HG03457 (cell line): Measurements from ENCODE around the gene JUND.

Source experiments
- ATAC-seq: cut with Tn5 transposase; IDR thresholded peaks from one replicate; pipeline ENCODE4 v1.9.1; 2021; ENCODE audit warnings: moderate number of reproducible peaks; ENCODE audit not compliant: unreplicated experiment

The JUND gene

GRCh38 chr19:18308948-18309325 is 27.5 kb upstream of the JUND start:
- ATAC-seq: no peak

- ATAC-seq: no peak
Observed at GRCh38 chr19:18308051-18308947, 26.9 kb upstream of the JUND start.

DNA sequence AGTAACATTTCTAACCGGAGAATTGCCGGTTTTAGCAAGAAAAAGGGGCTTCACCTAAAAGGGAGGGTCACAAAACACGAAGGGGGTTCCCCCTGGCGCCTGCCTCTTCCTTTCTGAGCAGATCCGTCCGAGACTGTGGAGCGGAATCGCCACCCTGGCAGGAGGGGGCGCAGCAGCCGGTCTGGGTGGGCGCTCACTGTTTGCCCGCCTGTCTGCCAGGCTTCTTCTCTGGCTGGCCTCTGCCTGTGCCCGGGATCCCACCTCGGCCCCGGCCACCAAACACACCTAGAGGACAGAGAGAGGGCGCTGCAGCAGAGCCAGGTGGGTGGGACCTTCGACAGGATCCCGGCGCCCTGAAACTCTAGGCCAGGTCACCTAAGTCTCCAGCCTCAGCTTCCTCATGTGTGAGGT is 25.9 kb upstream of the JUND start:
- no peak for ATAC-seq

- no peak for ATAC-seq
Observed at GRCh38 chr19:18306888-18307260, 25.5 kb upstream of the JUND start.

DNA sequence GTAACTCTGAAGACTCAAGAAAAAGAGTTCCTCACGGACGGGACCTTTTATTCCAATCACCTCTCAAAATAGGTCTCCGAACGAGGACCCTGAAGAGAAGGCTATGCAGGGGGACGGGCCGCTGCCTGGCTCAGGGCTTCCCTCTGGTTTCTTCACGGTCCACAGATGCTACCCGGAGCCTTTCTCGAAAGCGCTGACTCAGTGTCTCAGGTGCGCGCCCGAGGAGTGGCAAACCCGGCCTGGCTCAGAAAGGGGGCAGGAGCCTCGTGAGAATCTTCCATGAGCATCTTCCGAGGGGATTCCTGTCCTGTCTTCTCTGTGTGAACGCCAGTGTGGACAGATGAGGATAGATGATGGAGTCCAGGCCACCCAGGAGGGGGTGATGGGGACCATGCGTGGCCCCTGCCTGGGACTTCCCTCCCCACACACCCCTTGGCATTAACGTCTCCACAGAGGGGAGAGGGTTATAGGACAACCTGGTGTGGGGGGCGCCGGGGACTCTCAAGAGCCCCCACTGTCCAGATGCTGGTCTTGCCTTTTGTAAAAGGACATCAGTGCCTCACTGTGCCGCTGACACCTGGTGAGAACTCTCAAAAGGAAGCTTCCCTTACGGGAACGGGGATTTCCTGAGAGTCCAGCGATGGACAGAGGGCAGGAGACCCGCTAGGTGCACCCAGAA is 24.9 kb upstream of the JUND start:
- no peak for ATAC-seq

DNA sequence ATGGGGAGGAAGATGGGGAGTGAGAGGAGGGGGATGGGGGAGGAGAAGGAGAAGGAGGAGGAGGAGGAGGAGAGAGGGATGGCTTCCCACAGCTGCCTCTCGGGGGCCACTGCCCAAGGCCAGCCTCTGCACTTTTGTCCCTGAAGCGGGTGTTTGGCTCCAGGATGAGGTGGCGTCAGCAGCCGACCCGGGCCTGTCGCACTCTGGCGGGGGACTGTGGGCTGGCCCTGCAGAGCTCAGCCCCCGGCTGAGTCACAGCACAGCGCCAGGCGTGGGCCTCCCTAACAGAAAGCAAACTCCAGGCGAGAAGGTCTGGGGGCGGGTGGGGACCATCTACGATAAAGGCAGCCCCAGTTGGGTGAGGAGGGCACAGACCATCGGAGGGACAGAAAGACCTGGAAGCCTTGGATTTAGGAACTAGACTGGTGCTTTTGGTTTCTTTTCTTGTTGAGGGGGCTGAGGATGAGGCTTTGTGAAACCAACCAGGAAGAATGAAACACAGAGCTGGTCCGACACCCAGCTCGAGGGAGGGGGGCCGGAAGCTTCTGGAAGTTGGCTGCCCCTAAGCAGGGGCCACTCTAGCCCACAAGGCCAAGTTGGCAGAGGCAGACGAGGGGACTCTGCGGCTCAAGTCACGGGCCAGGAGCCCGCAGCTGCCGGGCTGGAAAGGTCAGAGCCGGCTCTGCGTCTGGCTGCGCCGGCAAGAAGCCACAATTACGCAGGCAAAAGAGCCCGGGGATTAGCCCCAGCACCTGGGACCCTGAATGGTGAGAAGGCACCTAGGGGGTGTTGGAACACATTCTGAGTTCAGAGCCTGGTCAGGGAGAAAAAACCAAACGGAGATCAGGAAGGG is 23.3 kb upstream of the JUND start:
- ATAC-seq: no peak

GRCh38 chr19:18304208-18304457 is 22.7 kb upstream of the JUND start:
- no peak for ATAC-seq

DNA sequence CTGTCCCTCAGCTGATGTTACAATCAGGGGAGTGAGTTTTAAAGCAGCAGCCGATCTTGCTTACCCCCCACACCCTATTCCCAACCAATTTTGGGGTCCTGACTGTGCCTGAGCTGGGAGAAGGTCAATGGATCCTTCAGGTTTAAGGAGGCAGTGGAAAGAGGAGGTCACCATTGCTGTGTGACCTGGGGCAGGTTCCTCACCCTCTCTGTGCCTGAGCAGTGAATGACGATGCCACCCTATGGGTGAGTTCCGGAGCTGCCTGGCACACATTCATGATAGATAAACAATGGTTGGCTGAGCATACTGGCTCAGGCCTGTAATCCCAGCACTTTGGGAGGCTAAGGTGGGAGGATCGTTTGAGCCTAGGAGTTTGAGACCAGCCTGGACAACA is 20.3 kb upstream of the JUND start:
- no peak for ATAC-seq

- no peak for ATAC-seq
Observed at GRCh38 chr19:18300930-18301717, 19.7 kb upstream of the JUND start.

- no peak for ATAC-seq
Observed at GRCh38 chr19:18299654-18300053, 18.2 kb upstream of the JUND start.

DNA sequence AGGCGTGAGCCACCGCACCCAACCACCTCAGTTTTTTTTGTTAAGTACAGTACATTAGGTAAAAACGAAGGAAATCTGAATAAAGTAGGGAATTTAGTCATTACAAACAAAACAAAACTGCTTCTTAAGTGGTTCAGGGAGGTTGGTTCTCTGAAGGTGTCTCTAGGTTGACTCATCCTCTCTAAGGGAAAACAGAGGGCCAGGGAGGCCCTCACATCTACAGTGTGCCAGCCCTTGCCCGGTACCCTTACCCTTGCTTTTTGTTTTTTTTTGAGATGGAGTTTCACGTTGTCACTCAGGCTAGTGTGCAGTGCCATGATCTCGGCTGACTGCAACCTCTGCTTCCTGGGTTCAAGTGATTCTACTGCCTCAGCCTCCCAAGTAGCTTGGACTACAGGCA is 17.2 kb upstream of the JUND start:
- no peak for ATAC-seq

DNA sequence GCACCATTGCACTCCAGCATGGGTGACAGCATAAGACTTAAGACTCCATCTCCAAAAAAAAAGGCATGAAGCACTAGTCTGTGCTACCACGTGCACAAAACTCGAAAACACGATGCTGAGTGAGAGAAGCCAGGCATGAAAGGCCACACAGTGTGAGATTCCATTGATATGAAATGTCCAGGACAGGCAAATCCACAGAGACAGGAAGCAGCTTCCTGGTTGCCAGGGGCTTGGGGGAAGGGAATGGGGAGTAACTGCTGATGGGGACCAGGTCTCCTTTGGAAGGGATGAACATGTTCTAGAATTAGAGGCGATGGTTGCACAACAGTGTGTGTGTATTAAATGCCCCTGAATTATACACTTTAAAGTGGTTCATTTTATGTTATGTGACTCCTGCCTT is 15.9 kb upstream of the JUND start:
- ATAC-seq: no peak

DNA sequence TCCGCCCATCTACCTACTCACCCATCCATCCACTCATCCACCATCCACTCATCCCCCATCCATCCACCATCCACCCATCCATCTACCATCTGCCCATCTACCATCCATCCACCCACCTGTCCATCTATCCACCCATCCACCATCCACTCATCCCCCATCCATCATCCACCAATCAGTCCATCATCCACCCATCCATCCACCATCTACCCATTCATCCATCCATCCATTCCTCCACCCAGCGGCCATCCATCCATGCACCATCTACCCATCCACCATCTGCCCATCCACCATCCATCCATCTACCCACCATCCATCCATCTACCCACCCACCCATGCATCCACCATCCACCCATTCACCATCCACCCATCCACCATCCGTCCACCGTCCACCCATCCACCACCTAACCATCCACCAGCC is 13.6 kb upstream of the JUND start:
- no peak for ATAC-seq

DNA sequence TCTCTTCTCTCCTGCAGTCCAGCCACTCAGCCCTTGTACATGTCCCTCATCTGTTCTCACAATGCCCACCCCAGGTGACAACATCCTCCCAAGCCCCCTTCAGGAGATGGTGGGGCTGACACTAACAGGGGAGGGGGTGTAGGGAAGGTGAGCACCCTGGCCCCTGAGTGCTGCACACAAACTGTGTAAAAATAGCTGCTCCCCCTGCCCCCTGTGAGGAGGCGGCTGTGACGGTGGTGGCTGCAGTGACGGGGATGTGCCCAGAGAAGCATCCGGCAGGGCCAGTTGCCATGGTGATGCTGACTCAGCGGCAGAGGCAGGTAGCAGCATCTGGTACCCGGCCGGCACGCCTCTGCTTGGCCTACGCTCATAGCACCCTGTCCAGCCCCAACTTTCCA is 13.0 kb upstream of the JUND start:
- no peak for ATAC-seq

DNA sequence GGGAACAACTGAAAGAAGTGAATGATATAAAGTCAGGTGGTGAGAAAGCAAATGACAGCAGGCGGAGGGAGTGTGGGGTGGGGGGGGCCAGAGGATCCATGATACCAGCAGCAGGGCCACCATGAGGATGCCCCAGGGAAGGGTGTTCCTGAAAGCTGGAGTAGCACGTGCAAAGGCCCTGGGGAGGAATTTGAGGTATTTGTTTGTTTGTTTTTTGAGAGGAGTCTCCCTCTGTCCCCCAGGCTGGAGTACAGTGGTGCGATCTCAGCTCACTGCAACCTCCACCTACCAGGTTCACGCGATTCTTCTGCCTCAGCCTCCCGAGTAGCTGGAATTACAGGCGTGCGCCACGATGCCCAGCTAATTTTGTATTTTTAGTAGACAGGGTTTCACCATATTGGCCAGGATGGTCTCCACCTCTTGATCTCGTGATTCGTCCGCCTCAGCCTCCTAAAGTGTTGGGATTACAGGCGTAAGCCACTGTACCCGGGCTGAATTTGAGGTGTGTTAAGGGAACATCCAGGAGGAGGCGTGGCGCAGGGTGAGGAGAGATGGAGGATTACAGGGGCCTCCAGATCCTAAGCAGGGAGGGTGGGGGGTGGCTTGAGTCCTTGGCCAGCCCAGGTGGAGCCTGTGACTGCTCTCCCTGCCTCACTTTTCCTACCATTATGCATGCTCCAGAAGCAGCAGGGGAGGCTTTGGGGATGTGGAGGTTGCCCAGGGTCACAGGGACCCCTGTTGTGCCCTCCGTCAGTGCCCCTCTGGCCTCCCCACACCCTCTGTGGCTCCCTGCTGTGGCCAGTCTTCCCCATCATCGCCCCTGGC is 12.4 kb upstream of the JUND start:
- ATAC-seq: no peak

DNA sequence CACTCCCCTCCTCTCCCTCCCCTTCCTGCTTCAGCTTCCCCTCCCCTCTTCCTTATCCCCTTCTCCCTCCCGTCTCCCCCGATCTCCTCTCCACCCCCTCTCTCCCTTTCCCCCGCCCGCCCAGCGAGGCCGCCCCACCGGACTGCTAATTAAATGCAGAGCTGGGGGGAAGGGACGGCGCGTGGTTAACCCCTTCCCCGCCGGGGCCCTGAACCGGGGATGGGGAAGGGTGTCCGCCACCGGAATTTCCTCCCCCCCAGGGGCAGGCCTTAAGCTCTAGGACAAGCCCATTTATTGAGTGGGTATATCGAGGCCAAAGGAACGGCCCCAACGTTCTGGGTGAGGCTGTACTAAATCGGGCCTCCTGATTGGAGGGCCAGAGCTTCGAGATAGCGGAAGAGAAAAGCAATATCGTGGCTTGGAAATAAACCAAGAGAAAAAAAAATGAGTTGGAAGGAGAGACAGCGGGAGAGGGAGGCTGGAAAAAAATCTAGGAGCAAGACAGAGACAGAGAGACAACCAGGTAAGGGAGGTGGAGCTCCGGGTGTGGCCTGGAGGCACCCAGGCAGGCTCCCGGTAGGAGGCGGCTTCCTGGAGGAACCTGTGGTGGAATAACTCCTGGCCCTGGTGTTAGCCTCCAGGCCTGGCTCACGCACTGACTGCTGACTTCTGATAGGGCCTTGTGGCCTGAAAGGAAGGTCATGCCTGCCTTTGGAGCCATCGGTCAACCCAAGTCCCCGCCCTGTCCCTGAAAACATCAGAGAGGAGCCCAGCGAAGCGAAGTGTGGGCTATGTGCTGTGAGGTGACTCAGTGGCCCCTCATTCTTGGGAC is 11.6 kb upstream of the JUND start:
- no peak for ATAC-seq

GRCh38 chr19:18292462-18292809 is 11.0 kb upstream of the JUND start:
- ATAC-seq: no peak

DNA sequence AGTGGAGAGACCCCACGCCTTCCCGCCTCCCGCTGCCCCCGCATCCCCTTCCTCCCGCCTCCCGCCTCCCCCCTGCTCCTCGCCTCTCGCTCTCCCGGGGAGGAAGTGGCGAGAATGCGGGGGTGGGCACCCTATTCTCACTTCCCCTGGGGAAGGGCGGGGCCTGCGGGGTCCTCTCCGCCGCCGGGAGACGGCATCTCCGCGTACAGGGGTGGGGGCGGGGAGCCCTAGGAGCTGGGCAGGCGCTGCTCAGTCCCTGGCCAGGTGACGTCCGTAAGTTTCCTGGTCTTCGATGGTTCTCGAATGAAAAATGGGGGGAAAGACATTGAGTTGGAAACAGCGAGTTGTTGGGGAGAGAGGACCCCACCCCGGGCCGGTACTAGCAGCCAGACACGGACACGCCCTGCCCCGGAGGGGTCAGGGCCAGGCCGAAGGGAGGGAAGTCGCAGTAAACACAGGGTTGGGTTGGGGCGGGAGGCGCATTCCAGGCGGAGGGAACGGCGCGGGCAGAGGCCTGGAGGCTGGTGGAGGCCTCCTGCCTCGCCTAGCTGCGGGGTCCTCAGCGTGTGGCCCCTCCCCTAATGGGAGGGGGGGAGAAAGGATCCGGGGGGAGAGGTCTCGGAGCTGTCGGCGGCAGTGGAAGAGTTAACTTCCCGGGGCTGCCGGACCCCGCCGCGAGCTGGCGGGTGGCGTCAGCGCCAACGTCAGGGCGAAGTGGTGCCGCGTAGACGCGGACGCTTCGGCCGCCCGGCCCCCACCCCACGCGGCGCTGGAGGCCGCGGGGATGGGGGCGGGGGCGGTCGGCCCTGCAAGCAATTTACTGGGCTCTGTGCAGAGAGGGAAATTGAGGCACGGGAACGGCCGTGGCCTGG is 10.4 kb upstream of the JUND start:
- ATAC-seq: no peak
